Measurements from ENCODE around the gene TGIF1.

DNA sequence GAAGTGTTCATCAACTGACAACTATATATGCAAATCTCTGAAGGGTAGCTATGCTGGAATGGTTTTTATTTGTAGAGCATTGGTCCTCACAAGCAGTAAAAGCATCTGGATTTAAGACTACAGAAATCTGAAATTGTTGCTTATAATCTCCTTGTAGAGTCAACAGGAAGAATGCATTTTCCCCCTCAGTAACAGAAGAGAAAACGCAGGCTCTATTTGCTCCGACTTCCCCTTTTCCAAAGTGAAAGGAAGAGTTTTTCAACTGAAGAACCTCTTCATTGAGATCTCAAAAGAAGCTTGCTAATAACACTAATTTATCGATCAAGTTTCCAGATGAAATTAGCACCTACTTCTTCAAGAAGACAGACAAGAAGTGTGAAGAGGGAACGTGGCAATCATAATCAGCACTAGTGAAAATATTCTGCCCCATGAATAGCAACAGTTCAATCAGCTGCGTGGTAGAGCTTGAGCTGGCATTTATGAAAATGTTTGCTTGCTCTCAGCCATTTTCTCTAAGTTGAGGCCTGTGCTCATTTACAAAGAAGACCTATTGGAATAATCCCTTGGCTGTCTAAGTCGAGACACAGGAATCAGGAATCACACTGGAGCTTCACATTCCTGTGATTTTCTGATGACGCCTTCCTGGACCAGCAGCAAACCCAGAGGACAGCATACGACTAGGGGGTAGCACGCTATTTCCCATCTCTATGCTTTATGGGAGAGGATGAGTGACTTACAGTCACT is 43.7 kb downstream of the TGIF1 start:
- TF ChIP-seq CTCF (conservative IDR thresholded peaks at IDR 0.05; ENCODE audit: low read length) (no peak), EZH2phosphoT487 (IDR thresholded peaks at IDR 0.05; ENCODE audit: borderline replicate concordance, low read depth, low read length) (no peak)
